ENCODE results near the gene FADS3. TPM values are rescaled to one million over a fixed set of nuclear protein-coding genes. Genes with fewer than 3 reads are reported as not detected.

FADS3 gene
- total and polyA plus RNA-seq, 9 of the 15 experiments (the other 6 are each of a cell fraction or from before 2014, with no cell fraction given): 0.97 to 148 (median 92.7) TPM

DNA sequence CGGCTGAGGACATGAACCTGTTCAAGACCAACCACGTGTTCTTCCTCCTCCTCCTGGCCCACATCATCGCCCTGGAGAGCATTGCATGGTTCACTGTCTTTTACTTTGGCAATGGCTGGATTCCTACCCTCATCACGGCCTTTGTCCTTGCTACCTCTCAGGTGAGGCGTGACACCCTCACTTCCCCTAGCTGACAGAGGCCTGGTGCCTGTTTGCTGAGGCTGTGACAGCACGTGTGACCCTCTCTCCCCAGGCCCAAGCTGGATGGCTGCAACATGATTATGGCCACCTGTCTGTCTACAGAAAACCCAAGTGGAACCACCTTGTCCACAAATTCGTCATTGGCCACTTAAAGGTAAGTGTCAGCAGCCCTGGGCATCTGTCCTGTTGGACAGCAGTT lies 51.0 kb downstream of the FADS3 start (continued):
- TF ChIP-seq RREB1 (CRISPR knock-in tag; IDR thresholded peaks at IDR 0.05): 0 out of 2 replicates have a peak, but pooled peaks have one; percentile 11
- 0 out of 4 replicates have a peak, but pooled peaks of 1 of the 2 experiments have one; percentile 18 for TF ChIP-seq MAZ (CRISPR knock-in tag; conservative IDR thresholded peaks at IDR 0.05 in 1 of 2, IDR thresholded peaks at IDR 0.05 in 1 of 2)
- TF ChIP-seq E2F3 (CRISPR knock-in tag; IDR thresholded peaks at IDR 0.05): 0 out of 2 replicates have a peak, but pooled peaks have one; percentile 6
- TF ChIP-seq ARID3B (CRISPR knock-in tag; IDR thresholded peaks at IDR 0.05; ENCODE audit: borderline replicate concordance): 0 out of 2 replicates have a peak, but pooled peaks have one; percentile 17

Measured in K562 (cell line).